SK-N-SH (cell line): ENCODE data around the gene MET. TPM values are rescaled to one million over a fixed set of nuclear protein-coding genes. Genes with fewer than 3 reads are reported as not detected.

Experiments used
- CTCF ChIA-PET: fragments of 300-600, 350-600 bp; formaldehyde crosslinking; extraction: SDS; loops from one replicate; lab custom pipeline; 2021; lab: Yijun Ruan, JAX
- POLR2A ChIA-PET: fragments of 350-600 bp; sonication (Branson Sonifier 250); formaldehyde crosslinking; extraction: SDS; loops from one replicate; lab custom pipeline; 2020; ENCODE audit warnings: antibody characterized with exemption, inconsistent platforms; lab: Yijun Ruan, JAX
- DNase-seq: peaks from one replicate; pipeline ENCODE4 v3.0.0; 2012
- H2AFZ ChIP-seq: fragments of 200-600 bp; sonication (generic); 2 replicates; pipeline ENCODE4 v1.8.1; 2016; ENCODE audit warnings: antibody characterized with exemption, mild to moderate bottlenecking, low read depth
- H3F3A ChIP-seq: fragments of 200-600 bp; sonication (generic); replicated peaks from 2 replicates; pipeline ENCODE3; 2016; ENCODE audit warnings: antibody characterized with exemption, mild to moderate bottlenecking; ENCODE audit not compliant: insufficient read depth
- H3K27ac ChIP-seq, 2 experiments: fragments of 200-500 bp in 1 of 2; fragments of 200-600 bp in 1 of 2; sonication (Bioruptor generic) in 1 of 2; sonication (generic), shearing (Covaris generic) in 1 of 2; 2 replicates each; pipeline versions ENCODE4 v1.5.1 to v1.6.1; 2014 to 2016; ENCODE audit warnings: low read depth in 2 of 2, inconsistent platforms in 1 of 2, low read length in 1 of 2, mild to moderate bottlenecking in 1 of 2, mixed read lengths in 1 of 2
- H3K27me3 ChIP-seq: fragments of 200-600 bp; sonication (generic), shearing (Covaris generic); 2 replicates; pipeline ENCODE4 v1.6.1; 2016; ENCODE audit warnings: mixed run types; ENCODE audit not compliant: insufficient read depth
- H3K36me3 ChIP-seq, 2 experiments: fragments of 200-500 bp in 1 of 2; fragments of 200-600 bp in 1 of 2; sonication (Bioruptor generic) in 1 of 2; sonication (generic) in 1 of 2; replicated peaks in 1 of 2; 2 replicates each; pipeline versions ENCODE3 to v1.5.1; 2014 to 2016; ENCODE audit warnings: low read length in 1 of 2, mild to moderate bottlenecking in 1 of 2; ENCODE audit not compliant: insufficient read depth in 2 of 2, control insufficient read depth in 1 of 2
- H3K4me1 ChIP-seq, 2 experiments: fragments of 200-500 bp in 1 of 2; fragments of 200-600 bp in 1 of 2; sonication (Bioruptor generic) in 1 of 2; sonication (generic), shearing (Covaris generic) in 1 of 2; 2 replicates each; pipeline versions ENCODE4 v1.5.1 to v1.6.1; 2014 to 2016; ENCODE audit warnings: low read depth in 1 of 2, low read length in 1 of 2, mixed run types in 1 of 2; ENCODE audit not compliant: insufficient read depth in 2 of 2, control insufficient read depth in 1 of 2
- H3K4me2 ChIP-seq: fragments of 200-600 bp; sonication (generic), shearing (Covaris generic); 2 replicates; pipeline ENCODE4 v1.6.1; 2017; ENCODE audit warnings: mixed run types
- H3K4me3 ChIP-seq, 2 experiments: fragments of 200-500 bp in 1 of 2; fragments of 200-600 bp in 1 of 2; sonication (Bioruptor generic) in 1 of 2; sonication (generic), shearing (Covaris generic) in 1 of 2; 2 replicates each; pipeline versions ENCODE4 v1.5.1 to v1.8.1; 2014 to 2016; ENCODE audit warnings: low read depth in 2 of 2, inconsistent platforms in 1 of 2, low read length in 1 of 2, mild to moderate bottlenecking in 1 of 2, mixed read lengths in 1 of 2, moderate library complexity in 1 of 2
- H3K79me2 ChIP-seq: fragments of 200-600 bp; sonication (generic); 2 replicates; pipeline ENCODE4 v1.8.1; 2017; ENCODE audit warnings: mild to moderate bottlenecking; ENCODE audit not compliant: insufficient read depth
- H3K9ac ChIP-seq: fragments of 200-600 bp; sonication (generic); 2 replicates; pipeline ENCODE4 v1.6.1; 2017; ENCODE audit warnings: mixed run types
- H3K9me2 ChIP-seq: fragments of 200-600 bp; sonication (generic); 2 replicates; pipeline ENCODE4 v1.6.1; 2017; ENCODE audit warnings: mixed run types
- H3K9me3 ChIP-seq: fragments of 200-600 bp; sonication (generic); 2 replicates; pipeline ENCODE4 v1.6.1; 2017; ENCODE audit warnings: mixed run types, mild to moderate bottlenecking, moderate library complexity
- H4K20me1 ChIP-seq: fragments of 200-600 bp; sonication (generic); 2 replicates; pipeline ENCODE4 v1.6.1; 2017; ENCODE audit warnings: mild to moderate bottlenecking, mixed run types; ENCODE audit not compliant: insufficient read depth
- ELF1 ChIP-seq: IDR thresholded peaks from 2 replicates; pipeline ENCODE4 v1.4.0; 2012
- FOSL2 ChIP-seq: IDR thresholded peaks from 2 replicates; pipeline ENCODE4 v1.4.0; 2012; ENCODE audit warnings: low read depth, mild to moderate bottlenecking, moderate library complexity, borderline replicate concordance
- FOXJ3 ChIP-seq: sonication (generic); formaldehyde crosslinking; IDR thresholded peaks from 2 replicates; pipeline ENCODE4 v1.5.1; 2020; ENCODE audit warnings: mild to moderate bottlenecking, missing genetic modification reagents
- MEF2A ChIP-seq: IDR thresholded peaks from 2 replicates; pipeline ENCODE4 v1.4.0; 2012; ENCODE audit warnings: low read depth, borderline replicate concordance
- NFIC ChIP-seq: IDR thresholded peaks from 2 replicates; pipeline ENCODE4 v1.4.0; 2012; ENCODE audit warnings: borderline replicate concordance
- NRF1 ChIP-seq: IDR thresholded peaks from 2 replicates; pipeline ENCODE4 v1.6.1; 2012; ENCODE audit warnings: low read depth, mild to moderate bottlenecking, low read length
- POLR2AphosphoS5 ChIP-seq: IDR thresholded peaks from 2 replicates; pipeline ENCODE4 v1.6.1; 2012; ENCODE audit warnings: low read depth, low read length
- RFX5 ChIP-seq: IDR thresholded peaks from 2 replicates; pipeline ENCODE4 v1.6.1; 2012; ENCODE audit warnings: mild to moderate bottlenecking, improper control_type of control experiment, low read length
- TCF12 ChIP-seq: IDR thresholded peaks from 2 replicates; pipeline ENCODE4 v1.4.0; 2012
- USF1 ChIP-seq: IDR thresholded peaks from 2 replicates; pipeline ENCODE4 v1.4.0; 2012; ENCODE audit warnings: low read depth, borderline replicate concordance
- YY1 ChIP-seq: IDR thresholded peaks from 2 replicates; pipeline ENCODE4 v1.4.0; 2012; ENCODE audit warnings: low read depth, mild to moderate bottlenecking
- WGBS: methylation state at CpG from one replicate; pipeline ENCODE4 v1.1.6; 2017; ENCODE audit warnings: low lambda C conversion rate; 5-methylcytosine and 5-hydroxymethylcytosine counted together
- polyA plus RNA-seq, 3 experiments: library from polyadenylated mRNA; depleted of rRNA; stranded (reverse); fragments of >200 nt; gene quantifications; 2 replicates each; pipeline ENCODE4 v1.2.3, GENCODE V29; 2012
- TF ChIP-seq, protein P1 (sequence below): IDR thresholded peaks from 2 replicates; pipeline ENCODE4; 2012
- TF ChIP-seq, protein P2 (sequence below): IDR thresholded peaks from 2 replicates; pipeline ENCODE4 v1.4.0; 2012; ENCODE audit warnings: low read depth
- TF ChIP-seq, protein P3 (sequence below): IDR thresholded peaks from 2 replicates; pipeline ENCODE4 v1.6.1; 2012; ENCODE audit warnings: mild to moderate bottlenecking, low read depth, low read length, moderate library complexity

MET gene
- polyA plus RNA-seq, 1 of the 3 experiments (the other 2 are of a cell fraction): 38.7 TPM

DNA sequence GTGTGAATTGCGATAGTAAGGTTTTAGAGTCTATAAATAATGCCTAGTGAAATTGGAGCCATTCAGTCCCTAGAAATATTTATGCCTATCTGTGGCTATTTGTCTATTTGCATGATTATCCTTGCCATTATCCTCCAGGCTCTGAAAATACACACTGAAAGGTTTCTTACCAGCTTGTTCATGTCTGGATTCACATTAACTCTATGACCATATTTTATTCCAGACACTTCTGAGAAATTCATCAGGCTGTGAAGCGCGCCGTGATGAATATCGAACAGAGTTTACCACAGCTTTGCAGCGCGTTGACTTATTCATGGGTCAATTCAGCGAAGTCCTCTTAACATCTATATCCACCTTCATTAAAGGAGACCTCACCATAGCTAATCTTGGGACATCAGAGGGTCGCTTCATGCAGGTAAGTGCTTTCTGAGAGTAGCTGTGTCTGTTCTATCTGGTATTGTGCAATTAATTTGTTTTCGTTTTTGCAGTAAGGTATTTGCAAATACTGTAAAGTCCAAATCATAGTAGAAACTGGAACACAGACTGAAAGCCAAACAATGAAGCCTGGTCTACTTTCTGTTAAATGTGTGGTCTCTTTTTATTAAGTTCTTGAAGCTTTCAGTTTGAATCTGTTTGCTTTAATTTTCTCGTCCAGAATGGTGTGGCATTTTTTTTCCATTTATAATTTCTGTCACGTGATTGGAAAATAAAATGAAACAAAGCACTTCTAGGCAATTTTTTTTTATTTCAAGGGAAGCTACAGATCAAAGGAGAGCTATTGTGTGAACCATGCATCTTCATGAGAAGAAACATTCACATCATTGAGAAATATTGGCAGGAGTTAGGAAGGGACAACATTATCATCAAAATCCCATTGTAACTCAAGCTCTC is 59.7 kb downstream of the MET start (continued):
- TF ChIP-seq USF1: no peak
- no peak for TF ChIP-seq ELF1
- no peak for TF ChIP-seq RFX5
- no peak for TF ChIP-seq YY1
- no peak for TF ChIP-seq FOXJ3 (CRISPR knock-in tag)
- TF ChIP-seq, protein P1, sequence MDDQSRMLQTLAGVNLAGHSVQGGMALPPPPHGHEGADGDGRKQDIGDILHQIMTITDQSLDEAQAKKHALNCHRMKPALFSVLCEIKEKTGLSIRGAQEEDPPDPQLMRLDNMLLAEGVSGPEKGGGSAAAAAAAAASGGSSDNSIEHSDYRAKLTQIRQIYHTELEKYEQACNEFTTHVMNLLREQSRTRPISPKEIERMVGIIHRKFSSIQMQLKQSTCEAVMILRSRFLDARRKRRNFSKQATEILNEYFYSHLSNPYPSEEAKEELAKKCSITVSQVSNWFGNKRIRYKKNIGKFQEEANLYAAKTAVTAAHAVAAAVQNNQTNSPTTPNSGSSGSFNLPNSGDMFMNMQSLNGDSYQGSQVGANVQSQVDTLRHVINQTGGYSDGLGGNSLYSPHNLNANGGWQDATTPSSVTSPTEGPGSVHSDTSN: no peak
- TF ChIP-seq FOSL2: no peak
- no peak for TF ChIP-seq NFIC
- TF ChIP-seq, protein P2, sequence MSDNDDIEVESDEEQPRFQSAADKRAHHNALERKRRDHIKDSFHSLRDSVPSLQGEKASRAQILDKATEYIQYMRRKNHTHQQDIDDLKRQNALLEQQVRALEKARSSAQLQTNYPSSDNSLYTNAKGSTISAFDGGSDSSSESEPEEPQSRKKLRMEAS: no peak
- TF ChIP-seq POLR2AphosphoS5: no peak

- H2AFZ ChIP-seq: no peak overlapping the region
- no peak overlapping the region for H3K4me2 ChIP-seq
- peaks cover 14 to 23% of the 10 kb centered on the region in 2 experiments for H3K36me3 ChIP-seq
- H3K79me2 ChIP-seq: peaks cover 3% of the 10 kb centered on the region; the same call in 1 of the 2 replicates
- no peak overlapping the region for H3K4me3 ChIP-seq
- H3K27me3 ChIP-seq: peaks cover 10% of the 10 kb centered on the region; the same call in 1 of the 2 replicates
- H3K9me3 ChIP-seq: no peaks in the 10 kb centered on the region
- CTCF ChIA-PET: interaction anchor here (2.0 kb wide), 1 partner anchor 474 kb away, joined by 6 read pairs; no protein-coding TSS in a partner anchor
- WGBS: 29% methylated on average over 7 of the region's 7 CpGs
- no peaks in the 10 kb centered on the region for H4K20me1 ChIP-seq
- POLR2A ChIA-PET: no interaction called here
- H3F3A ChIP-seq: no peaks in the 10 kb centered on the region
- no peaks in the 10 kb centered on the region; a peak in 2 of 4 replicates for H3K4me1 ChIP-seq
- TF ChIP-seq MEF2A (no peak), YY1 (no peak), NRF1 (no peak), TCF12 (no peak), POLR2AphosphoS5 (no peak)
- TF ChIP-seq, protein P2: no peak
- TF ChIP-seq, protein P3, sequence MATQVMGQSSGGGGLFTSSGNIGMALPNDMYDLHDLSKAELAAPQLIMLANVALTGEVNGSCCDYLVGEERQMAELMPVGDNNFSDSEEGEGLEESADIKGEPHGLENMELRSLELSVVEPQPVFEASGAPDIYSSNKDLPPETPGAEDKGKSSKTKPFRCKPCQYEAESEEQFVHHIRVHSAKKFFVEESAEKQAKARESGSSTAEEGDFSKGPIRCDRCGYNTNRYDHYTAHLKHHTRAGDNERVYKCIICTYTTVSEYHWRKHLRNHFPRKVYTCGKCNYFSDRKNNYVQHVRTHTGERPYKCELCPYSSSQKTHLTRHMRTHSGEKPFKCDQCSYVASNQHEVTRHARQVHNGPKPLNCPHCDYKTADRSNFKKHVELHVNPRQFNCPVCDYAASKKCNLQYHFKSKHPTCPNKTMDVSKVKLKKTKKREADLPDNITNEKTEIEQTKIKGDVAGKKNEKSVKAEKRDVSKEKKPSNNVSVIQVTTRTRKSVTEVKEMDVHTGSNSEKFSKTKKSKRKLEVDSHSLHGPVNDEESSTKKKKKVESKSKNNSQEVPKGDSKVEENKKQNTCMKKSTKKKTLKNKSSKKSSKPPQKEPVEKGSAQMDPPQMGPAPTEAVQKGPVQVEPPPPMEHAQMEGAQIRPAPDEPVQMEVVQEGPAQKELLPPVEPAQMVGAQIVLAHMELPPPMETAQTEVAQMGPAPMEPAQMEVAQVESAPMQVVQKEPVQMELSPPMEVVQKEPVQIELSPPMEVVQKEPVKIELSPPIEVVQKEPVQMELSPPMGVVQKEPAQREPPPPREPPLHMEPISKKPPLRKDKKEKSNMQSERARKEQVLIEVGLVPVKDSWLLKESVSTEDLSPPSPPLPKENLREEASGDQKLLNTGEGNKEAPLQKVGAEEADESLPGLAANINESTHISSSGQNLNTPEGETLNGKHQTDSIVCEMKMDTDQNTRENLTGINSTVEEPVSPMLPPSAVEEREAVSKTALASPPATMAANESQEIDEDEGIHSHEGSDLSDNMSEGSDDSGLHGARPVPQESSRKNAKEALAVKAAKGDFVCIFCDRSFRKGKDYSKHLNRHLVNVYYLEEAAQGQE: no peak
- H3K27ac ChIP-seq: no peak overlapping the region
- H3K9ac ChIP-seq: no peak overlapping the region
- DNase-seq: no peak
- H3K9me2 ChIP-seq: no peaks in the 10 kb centered on the region
Measured at GRCh38 chr7:116732788-116733694, 61.0 kb downstream of the MET start.
